LNCaP clone FGC (cell line): ENCODE results near the gene NUP214.

Experiments
- DNase-seq: peaks from one replicate; pipeline ENCODE4 v3.0.0-alpha.2; 2011; ENCODE audit warnings: low read depth
- H3K4me3 ChIP-seq: 2 replicates; pipeline ENCODE4 v1.5.1; 2011; ENCODE audit warnings: mild to moderate bottlenecking, low read depth, low read length, control low read depth
- CTCF ChIP-seq: IDR thresholded peaks from 2 replicates; pipeline ENCODE4 v1.5.1; 2012; ENCODE audit warnings: mild to moderate bottlenecking; ENCODE audit not compliant: control insufficient read depth, insufficient read depth; ENCODE audit errors: extremely low read depth

NUP214 gene

GRCh38 chr9:131162886-131163285 lies 37.5 kb downstream of the NUP214 start:
- DNase-seq, result no peak
- no peak overlapping the region for H3K4me3 ChIP-seq
- TF ChIP-seq CTCF, result no peak

GRCh38 chr9:131165523-131165922 lies 40.1 kb downstream of the NUP214 start:
- H3K4me3 ChIP-seq, result no peak overlapping the region
- DNase-seq, result no peak
- TF ChIP-seq CTCF, result no peak

DNA sequence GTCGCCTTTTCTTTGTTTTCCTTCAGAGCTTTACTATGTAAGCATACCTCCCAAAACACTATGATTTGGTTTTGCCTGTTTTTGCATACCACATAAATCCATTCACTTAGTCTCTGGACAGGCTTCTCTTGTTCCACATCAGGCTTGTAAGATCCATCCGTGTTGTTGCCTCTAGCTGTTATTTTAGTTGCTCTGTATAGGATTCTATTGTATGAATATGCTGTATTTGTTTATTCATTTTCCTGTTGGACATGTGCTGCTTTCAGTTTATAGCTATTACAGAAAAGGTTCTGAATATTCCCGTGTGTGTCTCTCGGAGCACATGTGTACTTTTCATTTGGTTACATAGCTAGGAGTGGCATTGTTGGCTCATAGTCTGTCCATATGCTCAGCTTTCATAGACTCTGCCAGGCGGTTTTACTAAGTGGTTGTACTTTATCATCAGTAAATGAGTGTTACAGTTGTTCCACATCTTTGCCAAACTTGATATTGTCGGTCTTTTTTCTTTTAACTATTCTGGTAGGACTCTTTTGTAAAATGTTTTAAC lies 41.8 kb downstream of the NUP214 start:
- peak; percentile 77 for DNase-seq
- TF ChIP-seq CTCF, result no peak
- no peak overlapping the region for H3K4me3 ChIP-seq

DNA sequence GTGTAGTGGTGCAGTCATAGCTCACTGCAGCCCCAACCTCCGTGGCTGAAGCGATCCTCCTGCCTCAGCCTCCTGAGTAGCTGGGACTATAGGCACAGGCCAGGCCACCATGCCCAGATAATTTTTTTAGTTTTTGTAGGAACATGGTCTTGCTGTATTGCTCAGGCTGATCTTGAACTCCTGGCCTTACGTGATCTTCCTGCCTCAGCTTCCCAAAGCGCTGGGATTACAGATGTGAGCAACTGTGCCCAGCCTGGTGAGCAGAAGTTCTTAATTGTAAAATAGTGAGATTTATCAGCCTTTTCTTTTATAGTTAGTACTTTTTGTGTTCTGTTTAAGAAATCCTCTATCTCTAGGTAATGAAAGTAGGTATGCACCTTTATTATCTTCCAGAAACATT lies 42.5 kb downstream of the NUP214 start:
- no peak for DNase-seq
- no peak for TF ChIP-seq CTCF
- H3K4me3 ChIP-seq, result no peak overlapping the region

DNA sequence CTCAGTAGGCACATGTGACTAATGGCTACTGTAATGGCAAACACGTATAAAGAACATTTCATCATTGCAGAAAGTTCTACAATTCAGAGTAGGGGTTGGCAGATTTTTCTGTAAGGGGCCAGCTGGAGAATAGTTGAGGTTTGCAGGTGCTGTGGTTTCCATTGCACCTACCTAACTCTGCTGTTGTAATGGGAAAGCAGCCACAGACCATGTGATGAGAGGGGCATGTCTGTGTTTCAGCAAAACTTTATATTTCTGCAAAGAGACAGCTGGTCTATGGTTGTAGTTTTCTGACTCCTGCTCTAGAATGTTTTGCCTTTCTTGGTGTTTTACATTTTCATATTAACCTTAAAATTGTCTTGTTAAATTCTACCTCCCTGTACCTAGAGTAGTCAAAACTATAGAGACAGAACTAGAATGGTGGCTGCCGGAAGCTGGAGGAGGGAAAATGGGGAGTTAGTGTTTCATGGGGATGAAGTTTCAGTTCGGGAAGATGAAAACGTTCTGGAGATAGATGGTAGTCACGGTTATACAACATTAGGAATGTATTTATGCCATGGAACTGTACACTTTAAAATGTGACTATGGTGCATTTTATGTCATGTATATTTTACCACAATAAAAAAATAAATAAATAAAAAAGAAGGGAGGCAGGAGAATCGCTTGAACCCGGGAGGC lies 44.3 kb downstream of the NUP214 start:
- DNase-seq, result no peak
- H3K4me3 ChIP-seq, result no peak overlapping the region
- TF ChIP-seq CTCF, result no peak

DNA sequence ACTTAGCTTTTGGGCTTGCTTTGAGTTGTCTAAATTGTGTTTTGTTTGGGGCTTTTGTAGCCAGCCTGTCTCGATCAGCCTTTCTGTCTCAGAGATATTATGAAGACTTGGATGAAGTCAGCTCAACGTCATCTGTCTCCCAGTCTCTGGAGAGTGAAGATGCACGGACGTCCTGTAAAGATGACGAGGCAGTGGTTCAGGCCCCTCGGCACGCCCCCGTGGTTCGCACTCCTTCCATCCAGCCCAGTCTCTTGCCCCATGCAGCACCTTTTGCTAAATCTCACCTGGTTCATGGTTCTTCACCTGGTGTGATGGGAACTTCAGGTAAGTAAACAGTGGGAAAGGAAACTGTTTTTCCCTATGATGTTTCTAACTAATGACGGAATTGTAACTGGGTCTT lies 48.6 kb downstream of the NUP214 start:
- DNase-seq, result no peak
- no peak for TF ChIP-seq CTCF
- no peak overlapping the region for H3K4me3 ChIP-seq
